Dermis blood vessel endothelial cell (primary cell): ENCODE data around the gene CDIP1. TPM values are rescaled to one million over a fixed set of nuclear protein-coding genes. Genes with fewer than 3 reads are reported as not detected.
"Not testable (repeated sequence)": the region's sequence is repeated elsewhere in the genome, so short reads cannot be mapped to it uniquely, and the experiment has no call there.

Source experiments
- DNase-seq: peaks from one replicate; pipeline ENCODE4 v3.0.0; 2010
- total RNA-seq: library from RNA; depleted of rRNA; stranded (reverse); fragments of >200 nt; gene quantifications from 2 replicates; pipeline ENCODE4 v1.2.3, GENCODE V29; 2014

CDIP1 gene
- total RNA-seq = 12.9 and 17.3 TPM in 2 replicates

DNA sequence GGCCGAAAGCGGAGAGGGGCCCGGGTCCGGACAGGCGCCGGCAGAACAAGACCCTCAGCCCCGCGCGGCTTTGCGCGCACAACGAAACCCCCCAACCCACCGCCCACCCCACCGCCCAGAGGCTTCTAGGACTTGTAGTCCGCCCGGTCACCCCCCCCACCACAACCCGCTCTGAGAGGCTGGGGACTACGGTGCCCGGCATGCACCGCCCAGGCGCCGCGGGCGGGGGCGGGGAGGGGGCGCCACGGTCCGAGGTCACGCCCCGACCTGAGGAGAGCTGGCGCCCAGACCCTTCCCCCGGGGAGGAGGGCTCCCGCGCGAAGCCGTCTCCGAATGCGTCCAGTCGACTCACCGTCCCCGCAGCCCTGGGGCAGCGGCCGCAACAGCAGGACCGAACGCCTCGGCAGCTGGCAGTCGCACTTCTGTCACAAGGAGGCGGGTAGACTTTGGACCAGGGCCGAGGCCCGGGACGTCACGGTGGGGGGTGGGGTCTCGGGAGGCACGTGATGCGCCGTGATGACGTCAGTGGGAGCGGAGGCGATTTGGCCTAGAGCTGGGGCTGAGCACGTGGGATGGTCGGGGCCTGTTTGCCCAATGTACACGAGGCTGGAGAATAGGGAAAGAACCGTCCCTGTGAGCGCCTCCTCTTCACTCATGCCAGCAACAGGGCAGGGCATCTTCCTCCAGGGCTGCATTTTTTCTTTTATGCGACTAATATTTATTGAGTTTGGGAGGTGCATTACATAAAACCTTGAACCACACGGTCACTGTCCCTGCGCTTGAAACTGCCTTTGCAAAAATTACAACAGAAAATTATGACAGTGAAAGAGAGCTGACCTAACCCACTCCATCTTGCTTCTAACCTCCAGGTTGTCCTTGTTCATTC, at the start of gene CDIP1:
TSS of gene CDIP1 (minus strand) at position 424 of the 886 bp plus-strand sequence. CDS start 24,643 bp downstream, outside the sequence.
- peak; percentile 98 for DNase-seq

DNA sequence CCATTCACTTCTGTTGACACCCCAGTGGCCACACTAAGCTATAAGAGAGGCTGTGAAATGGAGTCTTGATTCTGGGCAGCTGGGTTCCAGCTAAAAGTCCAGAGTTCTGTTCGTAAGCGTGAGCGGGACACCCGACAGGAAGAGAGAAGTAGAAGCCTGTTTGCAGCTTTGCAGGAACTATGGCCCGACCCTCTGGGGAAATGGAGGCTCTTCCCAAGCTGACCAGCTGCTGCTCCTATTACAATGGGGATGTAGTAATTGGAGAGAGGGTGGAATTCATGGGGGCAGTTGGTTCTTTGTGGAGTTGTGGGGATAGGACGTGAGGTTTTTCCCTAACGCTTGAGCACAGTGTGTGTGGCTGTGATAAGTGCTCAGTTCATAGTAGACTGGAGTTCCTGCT, 47.7 kb upstream of the CDIP1 start:
- DNase-seq = no peak

DNA sequence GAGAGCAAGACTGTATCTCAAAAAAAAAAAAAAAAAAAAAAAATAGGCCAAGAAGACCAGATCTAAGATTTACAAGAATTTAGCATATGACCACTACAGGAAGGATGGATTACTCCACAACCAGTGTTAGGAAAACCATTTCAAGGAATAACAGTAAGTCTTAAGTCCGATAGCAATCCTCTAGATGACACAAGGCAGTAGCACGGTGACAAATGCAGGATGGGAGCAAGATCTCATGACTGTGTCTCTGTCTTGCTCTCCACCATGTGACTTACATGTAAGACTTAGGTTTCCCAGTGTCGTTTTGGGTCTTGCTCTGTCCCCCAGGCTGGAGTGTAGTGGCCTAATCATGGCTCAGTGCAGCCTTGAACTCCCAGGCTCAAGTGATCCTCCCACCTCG, 45.3 kb upstream of the CDIP1 start:
- DNase-seq = no peak

DNA sequence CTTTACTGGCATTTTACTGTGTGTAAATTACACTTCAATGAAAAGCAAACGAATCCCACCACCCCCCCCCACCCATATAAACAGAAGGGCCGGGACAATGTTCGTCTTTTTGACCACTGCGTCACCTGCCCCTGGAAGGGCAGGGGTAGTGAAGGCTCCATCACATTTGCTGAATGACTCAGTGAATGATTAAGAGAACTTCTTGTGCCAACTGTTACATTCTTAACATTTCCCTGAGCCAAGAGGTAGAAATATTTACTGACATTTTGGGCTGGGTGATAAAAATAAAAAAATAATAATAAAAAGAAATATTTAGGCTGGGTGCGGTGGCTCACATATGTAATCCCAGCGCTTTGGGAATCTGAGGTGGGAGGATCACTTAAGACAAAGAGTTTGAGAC, 41.7 kb upstream of the CDIP1 start:
- no peak for DNase-seq

DNA sequence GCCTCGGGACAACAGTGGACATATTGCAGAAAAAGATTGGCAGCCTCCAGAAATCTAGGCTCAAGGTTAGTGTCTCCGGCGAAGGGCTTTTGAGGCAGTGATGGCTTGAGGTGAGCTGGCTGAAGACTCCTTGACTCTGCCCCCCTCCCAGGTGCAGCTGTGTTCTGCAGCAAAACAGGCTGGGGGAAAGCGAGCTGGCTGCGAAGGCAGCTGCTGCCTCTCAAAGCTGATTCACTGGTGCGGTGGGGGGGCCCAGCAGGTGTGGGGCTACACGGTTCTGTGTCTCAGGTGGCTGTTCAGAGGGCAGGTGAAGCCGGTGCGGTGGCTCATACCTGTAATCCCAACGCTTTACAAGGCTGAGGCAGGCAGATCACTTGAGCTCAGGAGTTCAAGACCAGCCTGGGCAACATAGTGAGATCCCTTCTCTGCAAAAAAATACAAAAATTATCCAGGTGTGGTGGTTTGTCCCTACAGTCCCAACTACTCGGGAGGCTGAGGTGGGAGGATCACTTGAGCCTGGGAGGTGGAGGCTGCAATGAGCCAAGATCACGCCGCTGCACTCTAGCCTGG, 40.5 kb upstream of the CDIP1 start:
- no peak for DNase-seq

DNA sequence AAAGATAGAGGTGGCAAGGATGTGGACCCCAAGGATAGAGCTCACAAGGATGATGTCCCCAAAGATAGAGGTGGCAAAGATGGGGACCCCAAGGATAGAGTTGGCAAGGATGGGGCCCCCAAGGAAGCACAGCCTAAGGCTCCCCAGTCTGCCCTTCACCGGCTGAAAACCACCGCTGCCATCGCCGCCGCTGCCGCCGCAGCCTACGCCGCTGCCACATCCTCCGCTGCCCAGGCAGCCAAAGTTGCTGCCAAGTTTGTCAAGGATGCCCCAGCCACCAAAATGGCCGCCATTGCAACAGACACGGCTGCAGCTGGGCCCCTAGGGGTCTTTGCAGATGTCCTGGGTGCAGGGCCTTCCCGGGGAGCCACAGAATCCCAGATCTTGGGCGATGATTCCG, 37.4 kb upstream of the CDIP1 start:
- DNase-seq = no peak

DNA sequence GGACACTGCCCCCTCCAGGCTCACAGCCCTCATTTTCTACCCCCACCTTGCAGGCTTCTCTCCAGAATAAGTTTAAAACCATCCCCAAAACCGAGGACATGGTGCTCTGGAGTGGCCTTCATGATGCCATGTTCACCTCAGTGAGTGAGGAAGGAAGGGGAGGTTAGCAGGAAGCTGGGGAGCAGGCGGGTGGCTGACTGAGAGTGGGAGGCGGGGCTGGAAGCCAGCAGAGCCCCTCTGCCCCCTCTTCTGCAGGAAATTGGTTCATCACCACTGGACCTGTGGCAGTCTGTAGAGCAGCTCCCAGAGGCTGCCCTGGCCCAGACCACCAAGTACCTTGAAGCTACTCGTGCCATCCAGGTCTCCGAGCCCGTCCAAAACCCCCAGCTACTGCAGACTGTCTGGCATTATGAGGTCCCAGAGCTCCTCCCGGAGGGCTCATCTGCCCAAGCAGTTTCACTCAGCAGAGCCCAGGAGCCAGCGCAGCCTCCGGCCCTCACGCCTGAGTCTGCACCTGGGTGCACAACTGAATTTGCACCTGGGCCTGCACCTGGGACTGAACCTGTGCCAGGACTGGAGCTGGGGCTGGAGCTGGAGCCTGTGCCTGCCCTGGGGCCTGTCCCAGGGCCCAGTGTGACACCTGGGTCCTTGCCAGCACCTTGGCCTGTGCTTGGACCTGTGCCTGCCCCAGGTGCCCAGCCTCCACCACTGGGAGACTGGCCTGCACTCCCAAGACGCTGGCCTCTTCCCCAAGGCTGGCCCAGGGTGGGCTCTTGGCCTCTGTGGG, 36.5 kb upstream of the CDIP1 start:
- peak; percentile 6 for DNase-seq

DNA sequence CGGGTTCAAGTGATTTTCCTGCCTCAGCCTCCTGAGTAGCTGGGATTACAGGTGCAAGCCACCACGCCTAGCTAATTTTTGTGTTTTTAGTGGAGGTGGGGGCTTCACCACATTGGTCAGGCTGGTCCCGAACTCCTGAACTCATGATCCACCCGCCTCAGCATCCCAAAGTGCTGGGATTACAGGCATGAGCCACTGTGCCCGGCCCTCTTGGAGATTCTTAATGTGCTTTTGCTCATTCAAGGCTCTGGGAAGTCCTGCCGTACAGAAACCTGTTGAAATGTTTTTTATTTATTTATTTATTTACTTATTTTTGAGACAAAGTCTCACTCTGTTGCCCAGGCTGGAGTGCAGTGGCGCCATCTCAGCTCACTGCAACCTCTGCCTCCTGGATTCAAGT, 35.4 kb upstream of the CDIP1 start:
- DNase-seq = not testable (repeated sequence)

DNA sequence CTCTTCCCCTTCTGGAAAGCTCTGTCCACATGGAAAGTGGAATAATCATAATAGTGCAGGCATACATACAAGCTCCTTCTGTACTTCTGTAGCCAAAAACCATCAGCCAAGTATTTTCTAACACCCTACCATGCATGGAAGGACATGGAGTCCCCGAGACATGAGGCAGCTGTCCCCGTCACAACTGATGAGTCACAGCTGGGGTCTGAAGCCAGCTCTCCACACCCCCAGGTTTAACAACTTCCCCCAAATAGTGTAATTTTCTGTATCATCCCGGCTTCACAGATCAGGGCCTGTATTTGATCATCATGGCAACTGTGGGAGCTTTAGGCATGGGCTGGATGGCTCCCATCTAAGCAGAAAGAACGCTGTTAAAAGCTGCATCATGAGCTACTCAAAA, 34.1 kb upstream of the CDIP1 start:
- no peak for DNase-seq

DNA sequence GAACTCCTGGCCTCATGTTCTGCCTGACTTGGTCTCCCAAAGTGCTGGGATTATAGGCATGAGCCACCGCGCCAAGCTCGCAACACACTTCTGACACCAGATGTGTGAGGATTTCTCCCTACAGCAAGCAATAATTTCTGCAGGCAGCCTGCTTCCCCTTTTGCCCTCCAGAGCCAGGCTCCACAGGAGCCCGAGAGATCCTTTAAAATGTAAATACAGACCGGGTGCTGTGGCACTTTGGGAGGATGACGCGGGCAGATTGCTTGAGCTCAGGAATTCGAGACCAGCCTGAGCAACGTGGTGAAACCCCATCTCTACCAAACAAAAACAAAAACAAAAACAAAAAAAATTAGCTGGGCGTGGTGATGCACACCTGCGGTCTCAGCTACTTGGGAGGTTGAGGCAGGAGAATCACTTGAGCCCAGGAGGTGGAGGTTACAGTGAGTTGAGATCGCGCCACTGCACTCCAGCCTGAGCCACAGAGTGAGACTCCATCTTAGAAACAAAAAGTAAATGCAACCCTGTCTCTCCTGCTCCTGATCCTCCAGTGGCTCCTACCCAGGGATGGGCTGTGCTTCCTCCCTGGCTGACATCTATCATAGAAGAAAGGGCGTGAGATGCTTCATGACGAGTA, 32.2 kb upstream of the CDIP1 start:
- no peak for DNase-seq

DNA sequence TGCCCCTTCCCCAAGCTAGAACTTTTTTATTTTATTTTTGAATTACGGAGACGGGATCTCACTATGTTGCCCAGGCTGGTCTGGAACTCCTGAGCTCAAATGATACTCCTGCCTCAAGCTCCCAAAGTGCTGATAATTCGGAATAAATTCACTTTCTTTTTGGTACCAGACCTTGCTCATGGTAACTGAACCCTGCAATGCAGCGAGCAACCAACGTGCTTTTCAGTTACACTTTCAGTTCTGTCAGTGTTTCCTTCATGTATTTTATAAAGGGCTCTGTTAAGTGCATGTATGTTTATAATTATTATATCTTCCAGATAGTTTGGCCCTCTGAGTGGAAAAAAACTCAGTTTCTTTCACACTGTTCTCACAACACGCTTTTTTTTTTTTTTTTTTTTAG, 31.5 kb upstream of the CDIP1 start:
- DNase-seq = no peak

DNA sequence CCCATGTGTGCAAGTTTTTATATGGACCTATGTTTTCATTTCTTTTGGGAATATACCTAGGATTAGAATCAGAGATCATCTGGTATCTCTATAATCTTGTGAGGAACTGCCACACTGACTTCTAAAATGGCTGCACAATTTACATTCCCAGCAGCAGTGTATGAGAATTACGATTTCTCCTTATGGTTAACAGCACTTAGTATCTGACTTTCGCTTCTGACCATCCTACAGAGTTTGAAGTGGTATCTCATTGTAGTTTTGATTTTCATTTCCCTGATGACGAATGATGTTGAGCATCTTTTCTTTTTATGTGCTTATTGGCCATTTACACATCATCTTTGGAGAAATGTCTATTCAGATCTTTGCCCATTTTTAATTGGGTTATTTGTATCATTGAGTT, 27.6 kb upstream of the CDIP1 start:
- DNase-seq = no peak

DNA sequence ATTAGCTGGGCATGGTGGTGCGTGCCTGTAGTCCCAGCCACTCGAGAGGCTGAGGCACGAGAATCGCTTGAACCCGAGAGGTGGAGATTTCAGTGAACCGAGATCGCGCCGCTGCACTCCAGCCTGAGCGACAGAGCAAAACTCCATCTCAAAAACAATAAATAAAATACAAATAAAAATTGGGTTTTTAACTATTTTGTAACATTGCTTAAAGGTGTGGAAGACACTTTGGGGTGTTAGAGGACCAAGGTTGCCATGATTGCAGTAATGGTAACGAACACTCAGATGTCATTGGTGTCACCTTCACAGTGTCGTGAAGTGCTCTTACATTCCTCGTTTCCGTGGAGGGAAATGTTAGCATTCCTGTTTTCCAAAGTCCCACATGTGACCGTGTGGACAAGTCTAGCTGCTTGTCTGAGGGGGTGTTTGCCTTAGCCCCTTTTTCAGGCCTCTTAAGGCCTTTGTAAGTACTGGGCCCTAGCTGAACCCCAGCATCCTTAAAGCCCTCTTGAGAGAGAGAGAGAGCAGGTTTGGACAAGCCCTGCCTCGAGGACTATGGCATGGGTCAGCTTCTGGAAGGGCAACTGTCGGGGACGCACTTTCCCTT, 26.2 kb upstream of the CDIP1 start:
- no peak for DNase-seq

DNA sequence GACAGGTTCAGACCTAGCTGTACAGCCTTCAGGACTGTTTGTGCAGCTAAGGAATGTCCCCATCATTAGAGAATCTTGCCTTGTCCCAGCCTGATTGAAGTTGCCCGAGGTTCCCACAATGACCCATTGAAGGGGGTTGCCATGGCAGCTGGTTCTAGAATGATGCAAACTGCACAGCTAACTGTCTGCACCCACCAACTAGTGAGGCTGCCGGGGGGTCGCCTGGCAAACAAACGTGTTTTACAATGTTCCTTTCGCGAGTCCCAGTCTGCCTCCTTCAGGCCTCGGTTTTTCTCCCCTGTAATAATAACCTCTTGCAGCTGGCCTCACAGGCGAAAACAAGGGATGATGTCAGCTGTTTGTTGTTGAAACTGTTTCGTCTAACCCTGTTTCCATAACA, 23.0 kb upstream of the CDIP1 start:
- DNase-seq = no peak

DNA sequence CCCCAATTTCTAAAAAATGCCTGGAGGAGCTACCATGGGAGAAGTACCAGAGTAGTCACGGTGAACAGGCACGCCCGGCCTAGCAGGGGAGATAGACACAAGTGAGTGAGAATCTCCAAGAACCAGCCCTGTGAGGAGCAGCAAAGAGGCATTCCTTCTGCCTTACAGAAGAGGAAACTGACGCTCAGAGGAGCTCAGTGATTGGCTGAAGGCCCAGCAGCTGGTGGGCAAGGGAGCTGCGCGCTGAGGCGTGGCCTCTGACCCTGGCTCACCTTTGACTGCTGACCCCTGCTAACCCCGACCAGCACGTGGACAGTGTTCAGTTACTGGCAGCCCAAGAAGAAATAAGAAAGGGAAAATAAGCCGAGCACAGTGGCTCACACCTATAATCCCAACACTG, 19.4 kb upstream of the CDIP1 start:
- DNase-seq = no peak

DNA sequence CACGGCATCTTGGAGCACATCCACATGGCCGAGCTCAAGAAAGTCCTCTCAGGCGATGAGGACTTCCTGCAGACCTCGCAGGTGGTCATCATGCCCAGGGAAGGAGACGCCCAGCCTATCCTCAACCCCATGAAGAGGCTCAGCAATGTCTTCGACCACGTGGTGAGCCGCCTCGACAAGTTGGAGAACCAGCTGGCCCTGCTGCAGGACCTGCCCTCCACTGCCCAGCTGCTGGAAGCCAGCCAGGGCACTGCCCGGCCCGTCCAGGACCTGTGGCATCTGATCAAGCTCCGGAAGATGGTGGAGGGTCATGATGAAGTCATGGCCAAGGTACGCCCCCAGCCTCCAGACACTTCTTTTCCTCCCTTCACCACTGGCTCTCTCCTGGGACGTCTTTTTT, 18.0 kb upstream of the CDIP1 start:
- no peak for DNase-seq

DNA sequence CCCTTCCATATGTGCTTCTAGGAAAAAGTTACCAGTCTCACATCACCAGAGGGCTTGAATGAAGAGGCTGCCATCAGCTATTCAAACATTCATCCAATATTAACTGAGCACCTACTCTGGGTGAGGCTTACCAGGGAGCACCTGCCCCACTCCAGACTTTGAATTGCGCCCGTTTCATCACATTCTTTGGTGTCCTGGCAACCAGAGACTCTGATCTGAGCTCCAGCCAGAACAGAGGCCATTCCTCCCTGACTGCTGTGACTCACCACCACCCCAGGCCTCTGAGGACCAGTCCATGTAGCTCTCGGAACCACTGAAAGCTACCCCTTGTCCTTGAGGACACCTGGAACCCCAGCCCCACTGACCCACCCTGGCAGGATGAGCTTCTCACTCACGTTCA, 17.5 kb upstream of the CDIP1 start, which contains the start of gene C16orf96:
TSS of gene C16orf96 (plus strand) at position 229 of the 400 bp plus-strand sequence. CDS start at position 379, 150 bp downstream.
- DNase-seq = no peak

DNA sequence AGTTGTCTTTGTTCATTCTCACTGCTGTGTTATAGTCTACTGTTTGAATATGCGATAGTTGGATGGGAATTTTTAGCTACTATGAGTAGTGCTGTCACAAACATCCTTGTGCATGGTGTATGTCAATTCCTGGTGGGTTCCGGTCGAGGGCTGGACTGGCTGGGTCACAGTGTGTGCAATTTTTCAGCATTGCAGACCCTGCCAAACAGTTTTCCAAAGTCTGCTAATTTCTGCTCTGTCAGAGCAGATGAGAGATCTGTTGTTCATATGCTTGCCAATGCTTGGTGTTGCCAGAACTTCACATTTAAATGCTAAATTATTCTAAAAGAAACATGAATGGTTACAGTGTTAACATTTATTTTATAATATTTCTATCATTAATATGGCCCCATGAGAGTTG, 14.0 kb upstream of the CDIP1 start:
- DNase-seq = no peak

DNA sequence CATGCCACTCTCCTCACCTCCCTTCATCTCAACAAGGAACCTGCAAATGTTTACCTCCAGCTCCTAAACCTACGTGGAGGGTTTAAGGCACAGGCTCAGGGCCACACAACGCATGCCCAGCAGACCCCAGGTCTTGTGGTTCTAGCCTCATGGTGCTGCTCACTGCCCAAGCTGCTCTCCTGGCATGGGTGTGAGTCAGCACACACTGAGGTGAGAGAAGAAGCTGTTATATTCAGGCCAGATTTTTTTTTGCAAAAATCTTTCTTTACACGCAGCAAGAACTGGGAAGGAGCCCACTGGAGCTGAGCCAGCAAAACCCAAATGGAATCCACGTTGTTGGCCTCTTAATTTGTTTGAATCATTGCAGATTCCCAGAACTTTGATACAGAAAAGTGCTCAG, 12.0 kb upstream of the CDIP1 start:
- no peak for DNase-seq

DNA sequence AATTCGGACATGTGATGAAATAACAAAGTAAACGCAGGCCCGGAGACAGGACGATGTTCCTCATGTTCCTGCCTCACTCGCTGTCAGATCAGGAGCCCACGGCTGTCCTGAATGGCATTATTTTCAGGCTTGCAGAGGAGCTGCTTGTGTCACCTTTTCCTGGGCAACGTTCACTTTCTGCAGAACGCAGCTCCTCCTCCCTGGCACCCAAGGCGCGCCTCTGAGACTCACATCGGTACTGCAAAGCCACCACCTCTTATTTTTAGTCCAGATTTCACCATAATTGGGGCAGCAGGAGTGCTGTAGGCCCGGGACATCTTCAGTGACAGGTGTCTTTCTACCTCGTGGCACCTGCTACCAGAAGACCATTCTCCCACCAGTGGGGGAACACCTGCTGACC, 9.6 kb upstream of the CDIP1 start:
- DNase-seq = no peak

DNA sequence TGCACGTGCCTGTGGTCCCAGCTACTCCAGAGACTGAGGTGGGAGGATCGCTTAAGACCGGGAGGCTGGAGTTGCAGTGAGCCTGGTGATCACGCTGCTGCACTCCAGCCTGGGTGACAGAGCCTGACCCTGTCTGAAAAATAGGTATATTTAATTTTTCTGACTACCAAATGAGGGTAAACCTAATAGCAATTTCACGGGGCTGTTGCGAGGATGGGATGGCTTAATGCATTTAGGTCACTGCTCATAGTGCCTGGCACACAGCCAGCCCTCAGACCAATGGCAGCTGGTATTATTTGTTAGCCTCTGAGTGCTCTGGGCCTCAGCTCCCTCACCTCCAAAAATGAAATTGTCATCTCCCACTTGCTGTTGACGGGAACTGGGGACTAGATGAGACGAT, 5.9 kb upstream of the CDIP1 start:
- no peak for DNase-seq

DNA sequence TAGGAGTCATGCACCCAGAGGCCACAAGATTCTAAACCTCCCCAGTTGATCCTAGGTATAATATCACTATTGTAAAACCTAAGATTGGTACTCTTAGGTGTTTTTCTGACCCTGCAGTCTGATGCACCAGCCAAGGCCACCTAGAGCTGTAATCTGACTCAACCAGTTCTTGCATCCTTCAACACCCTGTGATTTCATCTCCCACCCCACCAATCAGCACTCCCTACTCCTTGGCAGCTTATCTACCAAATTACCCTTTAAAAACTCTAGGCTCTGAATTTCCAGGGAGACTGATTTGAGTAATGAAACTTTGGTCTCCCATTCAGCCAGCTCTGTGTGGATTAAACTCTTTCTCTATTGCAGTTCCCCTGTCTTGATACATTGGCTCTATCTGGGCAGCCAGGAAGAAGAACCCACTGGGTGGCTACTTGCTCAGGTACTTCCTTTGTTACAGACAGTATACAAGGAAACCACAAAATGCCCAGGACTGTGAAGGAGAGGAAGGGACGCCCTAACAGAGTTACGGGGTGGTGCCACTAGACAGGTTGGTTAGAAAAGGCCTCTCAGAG, 1.2 kb upstream of the CDIP1 start:
- DNase-seq = no peak
